HepG2 (cell line): ENCODE results near the gene SLC9A8. TPM values are rescaled to one million over a fixed set of nuclear protein-coding genes. Genes with fewer than 3 reads are reported as not detected.

Experiments used
- ATAC-seq: fragments of 200-7000 bp; cut with Tn5 transposase; 3 replicates; pipeline ENCODE4 v1.9.1; 2020; ENCODE audit warnings: mild to moderate bottlenecking, moderate library complexity
- BruUV-seq: library from RNA; stranded (reverse); fragments of 400-500 nt; replicated peaks from 2 replicates; lab custom pipeline; 2021; lab: Mats Ljungman, UMichigan
- CTCF ChIA-PET: fragments of 300-600 bp; formaldehyde crosslinking; extraction: SDS; loops from one replicate; lab custom pipeline; 2021; ENCODE audit warnings: low total read pairs, inconsistent platforms, low intra/inter-chr PET ratio; lab: Yijun Ruan, JAX
- POLR2A ChIA-PET: fragments of 350-600 bp; sonication (Branson Sonifier 250); formaldehyde crosslinking; loops from one replicate; lab custom pipeline; 2020; ENCODE audit warnings: antibody characterized with exemption, inconsistent platforms; lab: Yijun Ruan, JAX
- DNase-seq: peaks from one replicate; pipeline ENCODE4 v3.0.0-alpha.2; 2015; ENCODE audit warnings: low spot score
- FAIRE-seq: peaks from 3 replicates; lab custom pipeline; 2011; peaks lifted over from hg19 to GRCh38; lab: Jason Lieb, UNC
- H2AFZ ChIP-seq: one replicate; pipeline ENCODE4 v1.6.1; 2011; ENCODE audit warnings: low read length, inconsistent platforms
- H3K27ac ChIP-seq: fragments of 300-600 bp; 3 replicates; pipeline ENCODE4 v1.8.0; 2011; ENCODE audit warnings: mixed run types, mild to moderate bottlenecking, mixed read lengths, low read length, inconsistent platforms; ENCODE audit not compliant: insufficient read depth; ENCODE audit errors: extremely low read length
- H3K27me3 ChIP-seq, 2 experiments: fragments of 200-600 bp in 1 of 2; 2 replicates in 1 of 2; 3 replicates in 1 of 2; pipeline versions ENCODE4 v1.6.0 to v1.8.0; 2011; ENCODE audit warnings: low read length in 2 of 2, mild to moderate bottlenecking in 2 of 2, moderate library complexity in 2 of 2, inconsistent platforms in 1 of 2; ENCODE audit not compliant: insufficient read depth in 2 of 2, control insufficient read depth in 1 of 2
- H3K36me3 ChIP-seq, 2 experiments: fragments of 200-600 bp in 1 of 2; replicated peaks in 1 of 2; 2 replicates in 1 of 2; 3 replicates in 1 of 2; pipeline versions ENCODE4 v1.5.1 to v1.8.0; 2011; ENCODE audit warnings: low read length in 2 of 2, inconsistent platforms in 1 of 2; ENCODE audit not compliant: insufficient read depth in 2 of 2, control insufficient read depth in 1 of 2
- H3K4me1 ChIP-seq: 2 replicates; pipeline ENCODE4 v1.5.1; 2012; ENCODE audit warnings: low read length, inconsistent platforms; ENCODE audit not compliant: insufficient read depth
- H3K4me2 ChIP-seq: 2 replicates; pipeline ENCODE4 v1.6.0; 2011; ENCODE audit warnings: low read depth, low read length, inconsistent platforms
- H3K4me3 ChIP-seq, 3 experiments: fragments of 200-600 bp in 1 of 3; sonication (generic), shearing (Covaris generic) in 1 of 3; replicated peaks in 1 of 3; 2 replicates each; pipeline ENCODE4 v1.5.1; 2011 to 2016; ENCODE audit warnings: low read length in 3 of 3, inconsistent platforms in 2 of 3, low read depth in 2 of 3, mild to moderate bottlenecking in 2 of 3, control low read depth in 1 of 3, mixed read lengths in 1 of 3; ENCODE audit not compliant: insufficient read depth in 1 of 3
- H3K79me2 ChIP-seq: one replicate; pipeline ENCODE4 v1.6.1; 2011; ENCODE audit warnings: low read length, inconsistent platforms; ENCODE audit not compliant: insufficient read depth
- H3K9ac ChIP-seq: 2 replicates; pipeline ENCODE4 v1.6.0; 2011; ENCODE audit warnings: mild to moderate bottlenecking, low read depth, low read length, inconsistent platforms; ENCODE audit not compliant: insufficient read depth
- H3K9me3 ChIP-seq: 2 replicates; pipeline ENCODE4 v1.5.1; 2012; ENCODE audit warnings: mild to moderate bottlenecking, low read length
- H4K20me1 ChIP-seq: 2 replicates; pipeline ENCODE4 v1.6.0; 2011; ENCODE audit warnings: inconsistent platforms, mild to moderate bottlenecking, low read length, moderate library complexity; ENCODE audit not compliant: insufficient read depth
- ARID4A ChIP-seq: sonication (generic); formaldehyde crosslinking; IDR thresholded peaks from 2 replicates; pipeline ENCODE4 v1.5.0; 2020; ENCODE audit warnings: mild to moderate bottlenecking, missing genetic modification reagents, borderline replicate concordance
- CENPBD1 ChIP-seq: sonication (generic); formaldehyde crosslinking; IDR thresholded peaks from 2 replicates; pipeline ENCODE4 v1.8.0; 2022; ENCODE audit warnings: missing genetic modification reagents, low read depth, mild to moderate bottlenecking, borderline replicate concordance
- CTCF ChIP-seq: sonication (generic); formaldehyde crosslinking; IDR thresholded peaks from 2 replicates; pipeline ENCODE4 v1.5.0; 2020; ENCODE audit warnings: mild to moderate bottlenecking, missing genetic modification reagents, moderate library complexity
- SOX13 ChIP-seq, 3 experiments: fragments of 450-650 bp in 1 of 3; sonication (generic) in 1 of 3; formaldehyde crosslinking in 1 of 3; IDR thresholded peaks in 2 of 3; conservative IDR thresholded peaks in 1 of 3; 2 replicates each; pipeline versions ENCODE4 v1.5.0 to v1.6.1; 2016 to 2020; ENCODE audit warnings: antibody characterized with exemption in 1 of 3, mild to moderate bottlenecking in 1 of 3, missing compliant biosample characterization in 1 of 3, missing genetic modification reagents in 1 of 3, moderate library complexity in 1 of 3
- ZNF678 ChIP-seq: sonication (generic); formaldehyde crosslinking; IDR thresholded peaks from 2 replicates; pipeline ENCODE4 v1.4.0; 2020; ENCODE audit warnings: mild to moderate bottlenecking, missing genetic modification reagents
- ZNF687 ChIP-seq: sonication (generic); formaldehyde crosslinking; IDR thresholded peaks from 2 replicates; pipeline ENCODE4 v1.5.1; 2020; ENCODE audit warnings: mild to moderate bottlenecking, missing genetic modification reagents, moderate library complexity
- WGBS: methylation state at CpG from one replicate; pipeline ENCODE4 v1.1.6; 2017; ENCODE audit warnings: low lambda C conversion rate; 5-methylcytosine and 5-hydroxymethylcytosine counted together
- in situ Hi-C: cut with HindIII; loops from 2 replicates; pipeline ENCODE4 v1.10.0; 2017; ENCODE audit warnings: low pct_unique_long_range_greater_than_20kb; ENCODE audit not compliant: extremely low pct_ligation_motif_present
- intact Hi-C: fragments of 100-400 bp; cut with micrococcal nuclease; formaldehyde crosslinking; loops from one replicate; pipeline ENCODE4 v1.10.0; 2022; ENCODE audit not compliant: unreplicated experiment
- polyA plus RNA-seq, 8 experiments: library from polyadenylated mRNA; depleted of rRNA in 3 of 8; stranded (reverse) in 7 of 8; unstranded in 1 of 8; fragments of >200 nt; fragmentation: Illumina TruSeq in 4 of 8; extraction: Trizol in 4 of 8; gene quantifications; 2 replicates each; pipeline versions ENCODE4 v1.2.1 to v1.2.3, GENCODE V29; 2011 to 2016; ENCODE audit warnings: low read depth in 4 of 8, missing spikeins in 1 of 8, mixed read lengths in 1 of 8; ENCODE audit not compliant: insufficient read depth in 1 of 8
- total RNA-seq, 5 experiments: library from RNA; depleted of rRNA; stranded (reverse); fragments of >200 nt; fragmentation: Illumina TruSeq; extraction: Trizol; gene quantifications; 2 replicates each; pipeline ENCODE4 v1.2.3, GENCODE V29; 2016; ENCODE audit warnings: low read depth in 1 of 5

The SLC9A8 gene
- total and polyA plus RNA-seq, 2 of the 13 experiments (the other 11 are each of a cell fraction or from before 2014, with no cell fraction given): 4.1 to 7.4 TPM

- TF ChIP-seq ZNF687 (CRISPR knock-in tag) (no peak), CTCF (no peak), CENPBD1 (0 out of 2 replicates have a peak, but pooled peaks have one; percentile 82)
- TF ChIP-seq, all 625 proteins: peak for 290
These were observed 103.7 kb downstream of the SLC9A8 start (continued) for GRCh38 chr20:49916146-49917002.

- intact Hi-C loops: no loop called here
- TF ChIP-seq SOX13 (IDR thresholded peaks at IDR 0.05) (no peak), SOX13 (CRISPR knock-in tag; conservative IDR thresholded peaks at IDR 0.05 in 1 of 2, IDR thresholded peaks at IDR 0.05 in 1 of 2) (no peak), ZNF678 (CRISPR knock-in tag) (no peak), ARID4A (peak; percentile 26; the same call in 1 of the 2 replicates)
These were observed 105.8 kb downstream of the SLC9A8 start for GRCh38 chr20:49918446-49918845.

More at GRCh38 chr20:49918446-49918845, 105.8 kb downstream of the SLC9A8 start:
- Histone ChIP-seq H2AFZ (no peak overlapping the region), H3K79me2 (peaks cover 18% of the 10 kb centered on the region), H3K4me3 (no peak overlapping the region), H3K27me3 (no peaks in the 10 kb centered on the region; a peak in 1 of 5 replicates), H3K9me3 (no peaks in the 10 kb centered on the region), H4K20me1 (no peaks in the 10 kb centered on the region), H3K36me3 (no peaks in the 10 kb centered on the region), H3K4me1 (peaks cover 57% of the 10 kb centered on the region), H3K27ac (peak overlapping the region; percentile 97), H3K9ac (no peak overlapping the region), H3K4me2 (no peak overlapping the region)
- BruUV-seq: no TSS peak
- DNase-seq (no peak), ATAC-seq (no peak), FAIRE-seq (no peak)
- ChIA-PET CTCF (interaction anchor here (1.3 kb wide), 1 partner anchor 29 kb away, joined by 3 read pairs; no protein-coding TSS in a partner anchor), POLR2A (interaction anchor here (1.0 kb wide), 1 partner anchor 9 kb away, joined by 3 read pairs; no protein-coding TSS in a partner anchor)
- WGBS: 96% methylated on average over 3 of the region's 3 CpGs
- in situ Hi-C loops: no loop called here
